GM21723 (cell line): ENCODE data around the gene MT3.

Experiments
- ATAC-seq: cut with Tn5 transposase; IDR thresholded peaks from one replicate; pipeline ENCODE4 v1.9.1; 2021; ENCODE audit warnings: mild to moderate bottlenecking, moderate library complexity; ENCODE audit not compliant: unreplicated experiment

Gene MT3

DNA sequence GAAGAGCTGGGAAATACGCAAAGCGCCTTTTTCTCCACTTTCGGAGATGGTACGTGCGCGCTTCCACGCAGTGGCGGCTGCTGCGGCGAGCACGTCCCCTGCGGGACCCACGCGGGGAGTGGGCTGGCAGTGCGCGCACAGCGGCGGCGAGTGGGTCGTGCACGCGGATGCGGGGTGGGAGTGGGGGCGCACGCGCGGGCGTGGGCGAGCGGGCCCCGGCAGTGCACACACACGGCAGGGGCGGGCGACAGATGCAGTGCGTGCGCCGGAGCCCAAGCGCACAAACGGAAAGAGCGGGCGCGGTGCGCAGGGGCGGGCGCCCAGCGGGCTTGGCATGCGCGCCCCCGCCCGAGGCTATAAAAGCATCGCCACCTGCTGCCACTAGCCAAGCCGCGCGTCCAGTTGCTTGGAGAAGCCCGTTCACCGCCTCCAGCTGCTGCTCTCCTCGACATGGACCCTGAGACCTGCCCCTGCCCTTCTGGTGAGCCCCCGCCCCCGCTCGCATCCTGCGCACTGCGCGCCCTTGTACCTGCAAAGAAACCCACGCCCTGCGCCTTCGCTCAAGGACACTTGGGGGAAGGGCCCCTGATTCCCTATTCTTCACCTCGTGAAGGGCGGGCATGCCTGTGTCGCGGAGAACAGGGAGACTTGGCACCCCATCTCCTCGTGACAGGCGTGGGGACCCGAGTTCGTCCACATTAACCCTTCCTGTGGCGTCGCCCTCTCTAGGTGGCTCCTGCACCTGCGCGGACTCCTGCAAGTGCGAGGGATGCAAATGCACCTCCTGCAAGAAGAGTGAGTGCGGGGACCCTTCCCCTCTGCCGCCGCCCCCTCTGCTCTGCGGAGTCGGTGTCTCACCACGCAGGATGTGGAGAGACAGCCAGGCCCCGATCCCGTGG lies at the start of gene MT3:
TSS of gene MT3 (plus strand) at position 388 of the 899 bp plus-strand sequence. CDS start at position 451, 63 bp downstream.
- ATAC-seq = no peak

DNA sequence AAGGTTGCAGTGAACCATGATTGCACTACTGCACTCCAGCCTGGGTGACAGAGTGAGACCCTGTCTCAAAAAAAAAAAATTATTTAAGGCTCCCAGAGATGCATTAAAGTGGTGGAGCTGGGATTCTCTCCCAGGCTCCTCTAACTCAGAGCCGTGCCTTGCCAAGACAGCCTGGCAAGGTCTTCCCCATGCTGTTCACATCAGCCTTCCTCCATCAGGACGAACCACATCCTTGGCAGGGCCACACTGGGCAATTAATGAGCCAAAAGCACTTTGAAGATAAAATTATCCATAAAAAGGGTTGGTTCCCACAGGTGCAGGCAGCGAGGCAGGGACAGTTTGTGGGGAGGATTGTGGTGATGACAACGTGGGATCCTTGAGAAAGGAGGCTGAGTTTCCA lies 49.7 kb upstream of the MT3 start:
- ATAC-seq = no peak

DNA sequence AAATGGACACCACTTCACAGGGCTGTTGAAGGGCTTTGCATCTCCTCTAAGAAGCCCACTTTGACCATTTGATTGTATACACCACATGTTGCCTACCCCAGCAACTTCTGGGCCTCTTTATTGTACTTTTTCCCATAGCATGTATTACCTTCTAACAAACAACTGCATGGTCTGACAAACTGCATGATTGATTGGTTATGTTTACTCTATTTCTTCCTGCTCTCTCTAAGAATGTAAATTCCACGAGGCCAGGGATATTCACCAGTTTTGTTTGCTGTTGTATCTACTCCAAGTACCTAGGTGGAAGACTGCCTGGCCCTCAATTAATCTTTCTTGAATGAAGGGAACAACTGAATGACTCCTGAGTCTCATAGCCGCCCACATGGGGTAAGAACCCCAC lies 47.3 kb upstream of the MT3 start:
- no peak for ATAC-seq

DNA sequence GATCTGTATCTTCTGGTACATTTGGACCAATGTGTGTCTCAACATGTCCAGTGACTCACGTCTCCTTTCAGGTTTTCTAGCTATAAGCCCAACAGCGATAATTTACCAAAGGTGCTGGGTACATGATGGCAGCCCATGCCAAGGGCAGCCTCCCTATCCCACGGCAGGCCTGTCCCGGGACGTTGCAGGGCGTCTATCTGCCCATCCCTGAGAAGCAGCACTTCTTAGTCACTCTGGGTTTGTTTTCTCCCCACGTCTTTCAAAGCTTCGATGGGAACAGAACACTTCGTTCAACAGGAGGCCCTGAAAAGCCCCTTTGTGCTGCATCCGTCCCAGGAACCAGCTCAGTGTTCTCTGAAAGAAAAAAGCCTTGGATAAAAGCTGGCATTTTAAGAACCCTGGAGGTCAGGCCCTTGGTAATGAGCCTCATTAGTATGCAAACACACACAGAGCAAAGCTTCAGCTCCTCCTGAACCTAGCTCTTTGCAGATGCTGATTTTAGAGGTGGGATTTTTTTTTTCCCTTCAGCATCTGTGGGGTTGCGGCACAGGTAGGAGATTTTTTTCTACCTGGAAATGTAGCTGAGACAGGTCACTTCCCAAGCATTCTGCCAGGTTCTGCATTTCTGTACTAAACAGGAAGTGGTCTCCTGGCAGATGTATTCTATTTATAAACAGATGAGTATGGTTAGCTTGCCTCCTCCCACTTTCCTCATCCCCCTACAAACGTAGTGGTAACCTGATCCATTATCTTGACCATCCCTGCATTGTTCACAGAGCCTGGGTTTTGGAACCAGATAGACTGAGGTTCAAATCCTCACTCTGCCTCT lies 42.0 kb upstream of the MT3 start:
- no peak for ATAC-seq

DNA sequence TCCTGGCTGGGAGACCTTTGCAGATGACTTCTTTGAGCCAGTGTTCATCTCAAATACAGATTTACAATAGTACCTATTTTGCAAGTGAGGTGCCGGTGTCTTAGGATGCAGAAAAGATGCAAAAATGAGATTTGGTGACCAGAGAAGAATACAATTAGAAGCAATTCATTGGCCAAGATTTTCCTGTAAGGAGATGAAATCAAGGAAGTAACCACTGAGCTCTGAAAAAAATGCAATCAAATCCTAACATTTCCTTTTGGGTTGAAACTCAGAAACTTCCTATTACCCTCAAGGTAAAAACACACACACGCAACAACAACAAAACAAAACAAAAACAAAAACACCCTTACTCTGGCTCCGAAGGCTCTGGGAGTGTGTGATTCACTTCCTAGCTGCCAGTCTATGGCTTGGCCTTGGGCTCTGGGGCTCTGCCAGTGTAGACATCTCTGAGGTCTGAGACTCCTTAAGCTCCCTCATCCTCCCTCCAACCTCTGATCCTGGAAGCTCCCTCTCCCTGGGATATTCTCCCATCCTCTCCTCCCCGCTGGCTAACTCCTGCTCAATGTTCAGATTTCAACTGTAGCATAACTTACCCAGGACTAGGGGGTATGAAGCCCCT lies 41.3 kb upstream of the MT3 start:
- no peak for ATAC-seq

DNA sequence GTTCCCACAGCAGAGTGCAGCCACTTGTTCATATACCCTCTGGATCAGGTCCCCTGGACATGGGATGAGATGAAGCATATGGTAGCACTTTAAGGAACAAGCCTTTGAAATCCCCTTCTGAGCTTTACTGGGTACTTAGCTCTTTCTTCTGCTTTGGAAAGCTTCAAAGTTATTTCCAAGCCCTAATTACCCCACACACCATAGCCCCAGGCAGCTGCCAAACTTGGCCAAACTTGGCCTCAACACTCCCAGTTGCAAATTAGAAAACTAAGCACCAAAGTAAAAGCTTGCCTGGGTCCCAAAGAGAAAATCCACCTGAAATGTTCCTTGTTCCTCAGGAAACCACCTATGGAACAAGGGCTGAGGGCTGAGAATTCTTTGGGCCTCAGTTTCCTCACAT lies 40.2 kb upstream of the MT3 start:
- no peak for ATAC-seq

DNA sequence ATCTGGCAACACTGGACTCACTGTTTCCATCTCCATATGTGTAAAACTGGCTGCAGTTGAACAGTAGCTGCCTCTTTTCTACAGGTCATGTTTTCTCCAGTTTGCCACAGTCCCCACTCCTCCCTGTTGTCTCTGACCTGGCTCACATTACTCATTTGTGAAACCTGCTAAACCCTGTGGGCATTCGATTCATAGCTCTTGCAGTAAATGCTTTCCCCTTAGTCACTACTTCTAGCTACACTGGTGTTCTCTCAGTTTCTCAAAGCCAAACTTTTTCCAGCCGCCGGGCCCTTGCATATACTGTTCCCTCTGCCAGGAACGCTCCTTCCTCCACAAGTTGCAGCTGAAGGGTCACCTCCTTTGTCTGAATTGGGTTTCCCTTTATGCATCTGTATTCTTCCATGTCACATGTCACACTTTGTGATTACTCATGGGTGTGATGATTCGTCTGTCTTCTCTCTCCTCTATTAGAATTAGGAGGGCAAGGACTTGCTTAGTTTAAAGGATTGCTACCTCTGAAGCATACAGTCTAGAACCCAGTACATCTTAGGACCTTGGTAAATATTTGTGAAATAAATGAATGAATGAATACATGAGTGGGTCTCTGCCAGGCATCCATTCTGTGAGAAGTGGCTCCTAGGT lies 39.5 kb upstream of the MT3 start:
- no peak for ATAC-seq

DNA sequence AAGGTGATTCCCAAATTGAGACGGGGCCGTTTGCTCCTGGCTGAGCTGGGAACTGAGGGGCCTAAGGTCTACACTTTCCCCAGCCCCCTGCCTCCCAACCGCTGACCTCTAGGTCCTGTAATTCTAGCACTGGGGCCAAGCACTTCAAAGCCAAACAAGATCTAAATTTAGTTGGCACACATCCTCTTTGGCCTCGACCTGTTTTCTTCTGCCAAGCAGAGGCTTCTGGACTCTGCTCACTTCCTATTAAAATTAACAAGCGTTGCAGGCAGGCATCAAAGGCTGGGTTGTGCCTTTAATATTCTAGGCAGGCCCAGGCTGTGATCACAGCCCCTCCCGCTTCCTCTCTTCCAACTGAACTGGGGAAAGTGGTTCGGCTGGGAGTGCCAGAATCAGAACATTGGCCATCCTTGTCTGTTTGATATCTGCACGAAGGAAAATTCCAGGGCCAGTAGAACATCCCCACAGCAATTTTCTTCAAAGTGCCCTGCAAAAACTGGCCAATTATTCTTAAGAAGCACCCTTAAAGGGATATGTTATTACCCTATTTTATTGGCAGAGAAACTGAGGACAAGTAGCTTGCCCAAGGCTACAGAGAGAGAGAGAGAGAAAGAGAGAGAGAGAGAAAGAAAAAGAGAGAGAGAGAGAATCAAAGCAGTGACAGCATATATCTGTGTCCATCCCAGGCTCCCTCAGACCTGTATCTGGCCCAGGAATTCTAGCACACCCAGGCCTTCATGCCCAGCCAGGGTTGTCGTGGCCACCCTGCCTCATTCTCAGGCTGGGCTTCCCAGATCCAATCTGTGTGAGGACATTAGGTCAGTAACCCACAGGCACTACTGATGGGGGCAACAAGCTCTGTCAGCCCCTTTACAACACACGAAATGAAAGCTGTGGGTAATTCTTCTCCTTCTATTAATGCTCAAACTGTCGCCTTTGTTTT lies 37.3 kb upstream of the MT3 start:
- ATAC-seq = no peak

DNA sequence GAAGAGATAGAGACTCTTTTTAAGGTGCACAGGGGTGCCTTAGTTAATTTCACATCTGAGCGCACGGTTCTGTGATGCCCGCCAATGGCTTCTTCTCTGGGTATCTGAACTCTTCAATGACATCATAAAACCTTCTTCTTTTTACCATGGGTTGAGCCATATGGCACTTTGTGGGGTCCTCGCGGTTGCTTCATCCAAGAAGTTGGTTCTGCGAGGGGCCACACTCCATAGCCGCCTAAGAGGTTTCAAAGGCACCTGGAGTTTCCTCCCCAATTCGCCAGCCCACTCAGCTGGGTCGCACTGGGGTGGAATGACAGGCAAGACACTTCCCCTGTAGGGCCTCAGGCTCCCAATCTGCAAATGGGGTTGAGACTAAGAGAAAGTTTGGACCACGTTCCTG lies 34.9 kb upstream of the MT3 start:
- ATAC-seq = no peak

DNA sequence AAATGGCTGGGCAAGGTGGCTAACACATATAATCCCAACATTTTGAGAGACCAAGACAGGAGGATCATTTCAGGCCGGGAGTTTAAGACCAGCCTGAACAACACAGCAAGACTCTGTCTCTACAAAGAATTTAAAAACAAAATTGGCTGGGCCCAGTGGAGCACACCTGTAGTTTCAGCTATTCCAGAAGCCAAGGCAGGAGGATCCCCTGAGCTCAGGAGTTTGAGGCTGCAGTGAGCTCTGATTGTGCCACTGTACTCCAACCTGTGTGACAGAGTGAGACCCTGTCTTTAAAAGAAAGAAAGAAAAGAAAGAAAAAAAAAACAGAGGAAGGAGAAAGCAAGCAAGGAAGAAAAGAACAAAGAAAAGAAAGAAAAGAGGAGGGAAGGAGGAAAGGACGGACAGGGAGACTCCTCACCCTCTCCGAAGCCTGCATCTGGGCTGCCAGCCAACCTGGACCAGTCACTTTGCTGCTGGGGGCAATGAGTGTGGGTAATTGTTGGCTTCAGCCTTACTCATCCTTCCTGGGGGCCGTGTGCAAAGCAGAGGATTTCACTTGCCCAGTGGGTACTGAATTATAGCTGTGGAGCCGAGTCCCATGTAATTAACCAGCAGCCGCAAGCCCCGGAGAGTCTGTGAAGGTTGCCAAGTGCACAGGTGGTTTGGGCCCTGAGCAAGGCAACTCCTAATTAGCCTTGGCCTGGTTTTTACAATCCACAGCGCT lies 31.1 kb upstream of the MT3 start:
- no peak for ATAC-seq

DNA sequence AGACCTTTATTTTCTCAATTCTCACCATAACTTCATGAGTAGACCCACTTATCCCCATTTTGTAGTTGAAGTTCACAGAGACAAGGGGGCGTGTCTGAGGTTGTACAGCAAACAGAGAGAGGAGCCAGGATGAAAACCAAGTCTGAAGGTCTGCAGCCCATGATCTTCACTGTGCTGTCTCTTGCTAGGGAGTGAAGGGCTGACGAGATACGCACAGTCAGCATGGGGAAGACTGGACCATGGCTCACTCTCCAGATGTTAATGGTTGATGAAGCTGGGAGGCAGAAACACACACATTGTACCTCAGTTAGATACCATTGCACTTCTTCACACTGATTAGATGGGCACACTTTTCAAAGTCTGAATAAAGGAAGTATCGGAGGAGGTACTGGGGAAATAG lies 30.2 kb upstream of the MT3 start:
- ATAC-seq = no peak

DNA sequence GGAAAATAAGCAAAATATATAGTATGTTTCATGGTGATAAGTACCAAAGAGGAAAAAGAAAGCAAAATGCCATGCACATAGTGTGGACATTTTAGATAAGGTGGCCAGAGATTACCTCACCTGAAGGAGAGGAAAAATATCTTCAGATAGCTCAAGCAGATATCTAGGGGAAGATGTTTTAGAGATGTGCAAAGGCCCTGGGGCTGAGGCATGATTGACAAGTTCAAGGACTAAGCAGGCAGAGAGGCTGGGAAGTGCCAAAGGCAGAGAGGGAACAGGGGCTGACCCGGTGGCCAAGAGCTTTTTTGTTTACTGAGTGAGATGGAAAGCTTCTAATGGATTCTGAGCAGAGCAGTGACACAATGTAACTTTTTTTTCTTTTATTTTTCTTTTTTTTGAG lies 28.9 kb upstream of the MT3 start:
- ATAC-seq = no peak

DNA sequence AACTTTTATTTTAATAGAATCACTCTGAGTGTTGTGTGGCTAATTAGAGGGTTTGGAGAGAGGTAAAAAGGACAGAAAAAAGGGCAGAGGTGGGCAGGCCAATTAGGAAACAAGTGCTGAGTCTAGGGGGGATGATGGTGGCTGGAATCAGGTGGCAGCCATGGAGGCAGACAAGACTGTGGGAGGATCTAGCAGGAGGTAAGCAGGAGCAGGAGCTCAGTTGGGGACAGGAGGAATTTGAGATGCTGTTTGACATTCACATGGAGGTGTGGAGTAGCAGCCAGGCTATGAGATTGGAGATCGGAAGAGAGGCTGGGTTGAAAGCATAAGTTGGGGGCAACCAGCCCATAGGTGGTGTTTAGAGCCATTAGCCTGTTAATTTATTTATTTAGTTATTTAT lies 28.2 kb upstream of the MT3 start:
- ATAC-seq = no peak

DNA sequence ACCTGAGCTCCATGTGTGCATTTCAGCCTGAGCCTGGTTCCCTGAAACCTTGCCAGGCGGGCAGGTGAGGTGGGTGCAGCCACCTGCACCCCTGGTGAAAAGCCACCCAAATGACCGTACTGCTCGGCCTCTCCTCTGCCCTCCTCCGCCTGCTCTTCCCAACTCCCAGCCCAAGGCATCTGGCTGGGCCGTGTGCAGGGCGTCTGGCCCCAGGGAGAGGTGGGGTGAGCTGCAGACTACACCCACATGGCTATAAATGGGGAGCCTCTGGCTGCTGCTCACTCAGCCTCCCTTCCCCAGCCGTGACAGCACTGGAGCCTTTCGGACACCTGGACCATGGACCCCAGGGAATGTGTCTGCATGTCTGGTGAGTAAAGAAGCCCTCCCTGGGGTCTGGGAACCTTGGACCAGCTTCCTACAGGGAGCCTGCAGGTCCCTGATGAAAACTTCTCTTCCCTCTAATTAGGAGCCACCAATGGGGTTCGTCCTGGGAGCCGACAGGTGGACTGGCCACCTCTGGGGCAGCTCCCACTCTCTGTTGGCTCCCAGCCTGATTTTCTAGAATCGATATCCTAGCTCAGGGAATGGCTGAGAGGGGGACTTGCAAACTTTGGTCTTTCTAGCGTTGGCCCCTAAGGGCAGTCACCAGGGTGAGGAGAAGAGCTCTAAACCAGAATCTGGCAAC lies 24.4 kb upstream of the MT3 start, which contains the start of gene MT4:
TSS of gene MT4 (plus strand) at position 281 of the 685 bp plus-strand sequence. CDS start at position 337, 56 bp downstream.
- ATAC-seq = no peak

DNA sequence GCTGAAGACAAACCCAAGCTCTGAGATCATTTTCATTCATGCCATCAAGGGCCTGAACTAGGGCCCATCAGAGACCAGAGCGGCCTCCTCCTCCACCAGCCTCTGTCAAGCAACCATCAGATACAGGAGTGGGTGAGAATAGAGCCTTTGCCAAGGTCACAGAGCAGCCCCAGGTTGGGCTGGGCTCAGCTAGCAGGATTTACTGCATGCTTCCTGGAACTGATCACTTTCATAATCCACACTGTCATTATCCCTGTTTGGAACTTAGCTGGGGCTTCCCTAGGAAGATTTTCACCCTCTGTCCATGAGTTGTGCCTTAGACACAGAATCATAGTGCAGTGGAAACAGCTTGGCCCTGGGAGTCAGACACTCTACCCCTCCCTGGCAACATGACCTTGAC lies 19.4 kb upstream of the MT3 start:
- no peak for ATAC-seq

DNA sequence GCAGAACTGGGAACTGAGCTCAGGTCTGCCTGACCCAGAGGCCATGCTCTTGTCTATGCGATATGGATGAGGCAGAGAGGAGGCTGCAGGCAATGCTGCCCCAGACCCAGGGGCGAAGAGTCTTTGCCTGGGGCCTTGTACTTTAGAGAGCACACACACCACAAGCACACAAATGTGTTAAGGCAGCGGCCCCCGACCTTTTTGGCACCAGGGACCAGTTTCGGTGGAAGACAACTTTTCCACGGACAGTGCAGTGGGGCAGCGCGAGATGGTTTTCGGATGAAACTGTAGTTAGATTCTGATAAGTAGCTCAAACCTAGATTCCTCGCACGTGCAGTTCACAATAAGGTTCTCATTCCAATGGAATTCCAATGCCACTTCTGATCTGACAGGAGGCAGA lies 17.8 kb upstream of the MT3 start:
- ATAC-seq = no peak

DNA sequence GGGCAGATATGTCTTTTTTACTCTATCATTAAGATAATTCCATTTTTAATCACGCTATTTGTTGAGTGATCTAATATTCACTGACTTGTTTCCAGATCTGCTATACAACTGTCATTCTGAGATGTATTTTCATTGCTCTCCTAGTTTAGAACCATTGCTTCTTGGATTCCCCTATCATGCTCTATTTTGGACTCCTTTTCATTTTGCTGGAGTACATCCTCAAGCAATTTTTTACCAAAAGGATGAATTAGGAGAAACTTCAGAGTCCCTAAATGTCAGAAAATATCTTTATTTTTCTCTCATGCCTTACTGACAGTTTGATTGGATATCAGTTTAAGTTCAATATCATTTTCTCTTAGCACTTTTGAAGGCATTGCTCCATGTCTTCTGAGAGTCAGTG lies 14.7 kb upstream of the MT3 start:
- ATAC-seq = no peak

DNA sequence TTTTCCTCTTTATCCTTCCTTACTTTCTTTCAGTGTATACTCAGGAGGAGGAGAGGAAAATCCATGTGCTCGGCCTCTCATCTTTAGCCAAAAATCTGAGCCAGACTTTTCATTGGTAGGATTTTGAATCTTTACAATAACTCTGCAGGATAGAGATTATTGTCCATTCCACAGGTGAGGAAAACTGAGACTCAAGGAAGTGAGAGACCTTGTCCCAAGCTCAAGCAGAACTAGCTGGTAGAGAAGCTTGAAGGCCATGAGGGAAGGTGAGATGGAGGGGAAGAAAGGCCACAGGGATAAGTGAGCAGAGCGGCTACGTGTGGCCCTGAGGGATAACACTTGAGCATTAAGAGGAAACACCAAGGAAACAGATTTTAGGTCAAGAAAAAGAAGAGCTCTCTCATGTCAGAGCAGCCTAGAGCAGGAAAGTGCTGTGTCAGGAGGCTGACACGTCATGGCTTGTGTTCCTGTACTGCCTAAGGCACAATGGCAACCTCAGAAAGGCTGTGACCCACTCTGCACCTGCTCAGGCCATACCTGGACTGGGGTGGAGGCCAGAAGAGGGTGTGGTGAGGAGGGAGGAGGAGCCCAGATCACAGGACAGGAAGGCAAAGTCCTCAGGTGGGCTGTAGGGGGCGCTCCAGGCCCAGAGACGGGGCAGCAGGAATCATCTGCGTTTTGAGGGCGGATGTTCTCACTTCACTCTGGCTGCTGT lies 12.6 kb upstream of the MT3 start:
- ATAC-seq = peak; percentile 91
